GM18868 (cell line): ENCODE data around the gene ITGA8.

Experiments used
- ATAC-seq: cut with Tn5 transposase; IDR thresholded peaks from one replicate; pipeline ENCODE4 v1.9.1; 2021; ENCODE audit warnings: mild to moderate bottlenecking, moderate library complexity; ENCODE audit not compliant: unreplicated experiment

ITGA8 gene

GRCh38 chr10:15472431-15473395, 247.0 kb downstream of the ITGA8 start:
- no peak for ATAC-seq

DNA sequence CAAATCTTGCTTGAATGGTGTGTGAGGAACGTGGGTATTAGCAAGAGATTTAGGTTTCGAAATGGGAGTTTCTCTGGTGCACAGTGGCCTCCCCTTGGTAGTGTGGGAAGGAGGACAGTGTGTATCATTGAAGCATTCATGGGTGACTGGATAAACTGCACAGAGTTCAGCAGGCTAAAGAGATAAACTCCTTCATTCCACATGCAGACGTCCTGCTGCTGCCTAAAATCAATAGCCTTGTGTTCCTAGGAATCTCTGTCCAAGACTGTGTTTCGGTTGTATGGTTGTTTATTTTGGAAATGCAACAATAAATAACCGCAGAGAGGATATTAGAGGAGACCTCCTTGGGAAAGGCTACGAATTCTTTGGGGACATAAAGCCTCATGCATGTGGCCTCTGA, 247.7 kb downstream of the ITGA8 start:
- no peak for ATAC-seq

DNA sequence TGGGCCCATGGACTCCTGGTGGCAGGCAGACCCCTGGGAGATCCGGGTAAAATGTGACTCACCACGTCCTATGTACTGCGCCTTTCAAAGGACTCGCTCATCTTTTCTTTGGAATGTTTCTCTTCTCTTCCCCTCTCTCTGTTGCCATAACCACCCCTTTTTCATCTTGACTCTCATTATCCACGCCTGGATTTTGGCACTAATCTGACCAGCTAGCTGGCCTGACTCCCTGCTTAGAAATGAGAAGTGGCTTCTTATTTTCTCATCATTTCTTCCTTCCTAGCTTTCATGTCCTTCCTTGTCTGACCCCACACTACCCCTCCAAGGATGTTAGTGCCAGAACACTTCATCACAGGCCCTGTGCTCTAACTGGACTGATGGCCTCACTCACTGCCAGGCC, 250.6 kb downstream of the ITGA8 start:
- no peak for ATAC-seq

GRCh38 chr10:15464381-15464780, 255.3 kb downstream of the ITGA8 start:
- no peak for ATAC-seq
